Breast epithelium (tissue), 4 donors: ENCODE results near the gene ZCWPW2. TPM values are rescaled to one million over a fixed set of nuclear protein-coding genes. Genes with fewer than 3 reads are reported as not detected.

ENCODE experiments used
- DNase-seq, 2 donors: peaks; one replicate each; pipeline ENCODE4 v3.0.0-alpha.2; 2019; ENCODE audit warnings: low spot score in 2 of 2
- H3K27ac ChIP-seq, 2 donors: fragments of 200-600 bp; sonication (generic) in 1 of 2; one replicate each; pipeline ENCODE4 v1.5.1; 2016 to 2019; ENCODE audit warnings: mild to moderate bottlenecking in 1 of 2
- H3K27me3 ChIP-seq, 2 donors: fragments of 200-600 bp; sonication (generic) in 1 of 2; one replicate each; pipeline versions ENCODE4 v1.5.1 to v1.6.0; 2017 to 2019; ENCODE audit warnings: control low read depth in 1 of 2, mild to moderate bottlenecking in 1 of 2
- H3K36me3 ChIP-seq: fragments of 200-600 bp; one replicate; pipeline ENCODE4 v1.5.1; 2019
- H3K4me1 ChIP-seq, 2 donors: fragments of 200-600 bp; sonication (generic); one replicate each; pipeline ENCODE4 v1.5.1; 2016 to 2019; ENCODE audit warnings: control low read depth in 1 of 2
- H3K4me3 ChIP-seq, 3 donors: fragments of 200-600 bp; sonication (generic); 1 replicate in 2 of 3; 2 replicates in 1 of 3; pipeline ENCODE4 v1.5.1; 2016 to 2019; ENCODE audit warnings: mild to moderate bottlenecking in 3 of 3, moderate library complexity in 2 of 3
- H3K9me3 ChIP-seq, 2 donors: fragments of 200-600 bp; sonication (generic) in 1 of 2; one replicate each; pipeline ENCODE4 v1.5.1; 2016 to 2019; ENCODE audit warnings: control low read depth in 1 of 2
- CTCF ChIP-seq, 3 donors: fragments of 450-650 bp; IDR thresholded peaks; one replicate each; pipeline ENCODE4 v1.5.1; 2016 to 2017; ENCODE audit warnings: antibody characterized with exemption in 3 of 3, mild to moderate bottlenecking in 3 of 3, moderate library complexity in 3 of 3
- POLR2A ChIP-seq: fragments of 450-650 bp; IDR thresholded peaks from one replicate; pipeline ENCODE4 v1.6.1; 2016; ENCODE audit warnings: antibody characterized with exemption, mild to moderate bottlenecking, moderate library complexity
- POLR2AphosphoS5 ChIP-seq, 3 donors: sonication (generic); formaldehyde crosslinking; IDR thresholded peaks; one replicate each; pipeline ENCODE4 v1.6.1; 2017; ENCODE audit warnings: antibody characterized with exemption in 3 of 3
- intact Hi-C: fragments of 100-400 bp; cut with DNase I; formaldehyde crosslinking; loops from one replicate; pipeline ENCODE4 v1.15.1; 2023; ENCODE audit warnings: low total_unique reads
- total RNA-seq, 3 donors: library from RNA; depleted of rRNA; stranded (reverse); fragments of >200 nt; gene quantifications; one replicate each; pipeline ENCODE4 v1.1.0, GENCODE V29; 2016

ZCWPW2 gene
- total RNA-seq, 3 donors from 2014 or later, result 1.1 to 2.3 (median 1.3) TPM

GRCh38 chr3:28575100-28575745 is 226.7 kb downstream of the ZCWPW2 start:
- H3K4me1 ChIP-seq, result no peaks in the 10 kb centered on the region
- intact Hi-C loops, result no loop called here
- DNase-seq, result no peak

More at GRCh38 chr3:28575100-28575745, 226.7 kb downstream of the ZCWPW2 start:
- H3K27ac ChIP-seq, result no peak overlapping the region
- peak overlapping the region; percentile 50 to 65 (median 57) for H3K4me3 ChIP-seq
- no peaks in the 10 kb centered on the region for H3K36me3 ChIP-seq
- peaks cover 0 to 20% of the 10 kb centered on the region in 2 donors for H3K27me3 ChIP-seq
- TF ChIP-seq POLR2A, result no peak
- no peak for TF ChIP-seq POLR2AphosphoS5 (IDR thresholded peaks at IDR 0.05)
- no peak for TF ChIP-seq CTCF (IDR thresholded peaks at IDR 0.05)
- no peaks in the 10 kb centered on the region for H3K9me3 ChIP-seq

Other genes with a start within 250 kb of the ZCWPW2 start
- gene CMC1, start 107.1 kb upstream of the ZCWPW2 start, total RNA-seq, result 10 to 100 TPM in 1 of 3 donors, 1 to 10 TPM in 2; 5.3 to 12.7 (median 7.9) TPM
- gene AZI2, start 103 bp downstream of the ZCWPW2 start, total RNA-seq, result 100 to 1,000 TPM in 2 of 3 donors, 10 to 100 TPM in 1; 68.6 to 193 (median 111) TPM